SK-N-SH (cell line): ENCODE measurements around the gene DNASE1L2. TPM values are rescaled to one million over a fixed set of nuclear protein-coding genes. Genes with fewer than 3 reads are reported as not detected.

ENCODE experiments used
- CTCF ChIA-PET: fragments of 300-600, 350-600 bp; formaldehyde crosslinking; extraction: SDS; loops from one replicate; lab custom pipeline; 2021; lab: Yijun Ruan, JAX
- POLR2A ChIA-PET: fragments of 350-600 bp; sonication (Branson Sonifier 250); formaldehyde crosslinking; extraction: SDS; loops from one replicate; lab custom pipeline; 2020; ENCODE audit warnings: antibody characterized with exemption, inconsistent platforms; lab: Yijun Ruan, JAX
- DNase-seq: peaks from one replicate; pipeline ENCODE4 v3.0.0; 2012
- H2AFZ ChIP-seq: fragments of 200-600 bp; sonication (generic); 2 replicates; pipeline ENCODE4 v1.8.1; 2016; ENCODE audit warnings: antibody characterized with exemption, mild to moderate bottlenecking, low read depth
- H3F3A ChIP-seq: fragments of 200-600 bp; sonication (generic); replicated peaks from 2 replicates; pipeline ENCODE3; 2016; ENCODE audit warnings: antibody characterized with exemption, mild to moderate bottlenecking; ENCODE audit not compliant: insufficient read depth
- H3K27ac ChIP-seq, 2 experiments: fragments of 200-500 bp in 1 of 2; fragments of 200-600 bp in 1 of 2; sonication (Bioruptor generic) in 1 of 2; sonication (generic), shearing (Covaris generic) in 1 of 2; 2 replicates each; pipeline versions ENCODE4 v1.5.1 to v1.6.1; 2014 to 2016; ENCODE audit warnings: low read depth in 2 of 2, inconsistent platforms in 1 of 2, low read length in 1 of 2, mild to moderate bottlenecking in 1 of 2, mixed read lengths in 1 of 2
- H3K27me3 ChIP-seq: fragments of 200-600 bp; sonication (generic), shearing (Covaris generic); 2 replicates; pipeline ENCODE4 v1.6.1; 2016; ENCODE audit warnings: mixed run types; ENCODE audit not compliant: insufficient read depth
- H3K36me3 ChIP-seq, 2 experiments: fragments of 200-500 bp in 1 of 2; fragments of 200-600 bp in 1 of 2; sonication (Bioruptor generic) in 1 of 2; sonication (generic) in 1 of 2; replicated peaks in 1 of 2; 2 replicates each; pipeline versions ENCODE3 to v1.5.1; 2014 to 2016; ENCODE audit warnings: low read length in 1 of 2, mild to moderate bottlenecking in 1 of 2; ENCODE audit not compliant: insufficient read depth in 2 of 2, control insufficient read depth in 1 of 2
- H3K4me1 ChIP-seq, 2 experiments: fragments of 200-500 bp in 1 of 2; fragments of 200-600 bp in 1 of 2; sonication (Bioruptor generic) in 1 of 2; sonication (generic), shearing (Covaris generic) in 1 of 2; 2 replicates each; pipeline versions ENCODE4 v1.5.1 to v1.6.1; 2014 to 2016; ENCODE audit warnings: low read depth in 1 of 2, low read length in 1 of 2, mixed run types in 1 of 2; ENCODE audit not compliant: insufficient read depth in 2 of 2, control insufficient read depth in 1 of 2
- H3K4me2 ChIP-seq: fragments of 200-600 bp; sonication (generic), shearing (Covaris generic); 2 replicates; pipeline ENCODE4 v1.6.1; 2017; ENCODE audit warnings: mixed run types
- H3K4me3 ChIP-seq, 2 experiments: fragments of 200-500 bp in 1 of 2; fragments of 200-600 bp in 1 of 2; sonication (Bioruptor generic) in 1 of 2; sonication (generic), shearing (Covaris generic) in 1 of 2; 2 replicates each; pipeline versions ENCODE4 v1.5.1 to v1.8.1; 2014 to 2016; ENCODE audit warnings: low read depth in 2 of 2, inconsistent platforms in 1 of 2, low read length in 1 of 2, mild to moderate bottlenecking in 1 of 2, mixed read lengths in 1 of 2, moderate library complexity in 1 of 2
- H3K79me2 ChIP-seq: fragments of 200-600 bp; sonication (generic); 2 replicates; pipeline ENCODE4 v1.8.1; 2017; ENCODE audit warnings: mild to moderate bottlenecking; ENCODE audit not compliant: insufficient read depth
- H3K9ac ChIP-seq: fragments of 200-600 bp; sonication (generic); 2 replicates; pipeline ENCODE4 v1.6.1; 2017; ENCODE audit warnings: mixed run types
- H3K9me2 ChIP-seq: fragments of 200-600 bp; sonication (generic); 2 replicates; pipeline ENCODE4 v1.6.1; 2017; ENCODE audit warnings: mixed run types
- H3K9me3 ChIP-seq: fragments of 200-600 bp; sonication (generic); 2 replicates; pipeline ENCODE4 v1.6.1; 2017; ENCODE audit warnings: mixed run types, mild to moderate bottlenecking, moderate library complexity
- H4K20me1 ChIP-seq: fragments of 200-600 bp; sonication (generic); 2 replicates; pipeline ENCODE4 v1.6.1; 2017; ENCODE audit warnings: mild to moderate bottlenecking, mixed run types; ENCODE audit not compliant: insufficient read depth
- CHD2 ChIP-seq: fragments of 150-350 bp; IDR thresholded peaks from 2 replicates; pipeline ENCODE4 v1.6.1; 2018; ENCODE audit warnings: low read length; ENCODE audit not compliant: partially characterized antibody
- CTCF ChIP-seq: fragments of 200-600 bp; sonication (generic); IDR thresholded peaks from 2 replicates; pipeline ENCODE4 v1.6.1; 2017; ENCODE audit warnings: antibody characterized with exemption, mild to moderate bottlenecking, moderate library complexity
- FOSL2 ChIP-seq: IDR thresholded peaks from 2 replicates; pipeline ENCODE4 v1.4.0; 2012; ENCODE audit warnings: low read depth, mild to moderate bottlenecking, moderate library complexity, borderline replicate concordance
- FOXJ3 ChIP-seq: sonication (generic); formaldehyde crosslinking; IDR thresholded peaks from 2 replicates; pipeline ENCODE4 v1.5.1; 2020; ENCODE audit warnings: mild to moderate bottlenecking, missing genetic modification reagents
- GABPA ChIP-seq: IDR thresholded peaks from 2 replicates; pipeline ENCODE4 v1.4.0; 2012; ENCODE audit warnings: low read depth, mild to moderate bottlenecking
- MEF2A ChIP-seq: IDR thresholded peaks from 2 replicates; pipeline ENCODE4 v1.4.0; 2012; ENCODE audit warnings: low read depth, borderline replicate concordance
- MXI1 ChIP-seq: IDR thresholded peaks from 2 replicates; pipeline ENCODE4 v1.6.1; 2012; ENCODE audit warnings: mild to moderate bottlenecking, low read depth, low read length, improper control_type of control experiment
- NRF1 ChIP-seq: IDR thresholded peaks from 2 replicates; pipeline ENCODE4 v1.6.1; 2012; ENCODE audit warnings: low read depth, mild to moderate bottlenecking, low read length
- POLR2AphosphoS5 ChIP-seq: IDR thresholded peaks from 2 replicates; pipeline ENCODE4 v1.6.1; 2012; ENCODE audit warnings: low read depth, low read length
- RAD21 ChIP-seq: IDR thresholded peaks from 2 replicates; pipeline ENCODE4 v1.6.1; 2012; ENCODE audit warnings: mild to moderate bottlenecking, low read length
- RCOR1 ChIP-seq: fragments of 150-350 bp; IDR thresholded peaks from 2 replicates; pipeline ENCODE4 v1.6.1; 2017; ENCODE audit warnings: antibody characterized with exemption, low read length
- REST ChIP-seq: IDR thresholded peaks from 2 replicates; pipeline ENCODE4 v1.6.1; 2012; ENCODE audit warnings: mild to moderate bottlenecking, low read depth, low read length, moderate library complexity
- RXRA ChIP-seq: IDR thresholded peaks from 2 replicates; pipeline ENCODE4 v1.4.0; 2012; ENCODE audit warnings: low read depth, mild to moderate bottlenecking, borderline replicate concordance
- TAF1 ChIP-seq: IDR thresholded peaks from 2 replicates; pipeline ENCODE4 v1.6.1; 2012; ENCODE audit warnings: low read depth, mild to moderate bottlenecking, low read length, moderate library complexity, borderline replicate concordance
- TCF12 ChIP-seq: IDR thresholded peaks from 2 replicates; pipeline ENCODE4 v1.4.0; 2012
- TEAD4 ChIP-seq: IDR thresholded peaks from 2 replicates; pipeline ENCODE4 v1.4.0; 2012; ENCODE audit warnings: mild to moderate bottlenecking, borderline replicate concordance; ENCODE audit not compliant: insufficient read depth
- USF1 ChIP-seq: IDR thresholded peaks from 2 replicates; pipeline ENCODE4 v1.4.0; 2012; ENCODE audit warnings: low read depth, borderline replicate concordance
- WGBS: methylation state at CpG from one replicate; pipeline ENCODE4 v1.1.6; 2017; ENCODE audit warnings: low lambda C conversion rate; 5-methylcytosine and 5-hydroxymethylcytosine counted together
- polyA plus RNA-seq, 3 experiments: library from polyadenylated mRNA; depleted of rRNA; stranded (reverse); fragments of >200 nt; gene quantifications; 2 replicates each; pipeline ENCODE4 v1.2.3, GENCODE V29; 2012
- TF ChIP-seq, protein P1 (sequence below): IDR thresholded peaks from 2 replicates; pipeline ENCODE4 v1.4.0; 2012; ENCODE audit warnings: low read depth, borderline replicate concordance
- TF ChIP-seq, protein P2 (sequence below): IDR thresholded peaks from 2 replicates; pipeline ENCODE4 v1.4.0; 2012; ENCODE audit warnings: low read depth

Gene DNASE1L2
- polyA plus RNA-seq, 1 of the 3 experiments (the other 2 are of a cell fraction) = 2.5 TPM

DNA sequence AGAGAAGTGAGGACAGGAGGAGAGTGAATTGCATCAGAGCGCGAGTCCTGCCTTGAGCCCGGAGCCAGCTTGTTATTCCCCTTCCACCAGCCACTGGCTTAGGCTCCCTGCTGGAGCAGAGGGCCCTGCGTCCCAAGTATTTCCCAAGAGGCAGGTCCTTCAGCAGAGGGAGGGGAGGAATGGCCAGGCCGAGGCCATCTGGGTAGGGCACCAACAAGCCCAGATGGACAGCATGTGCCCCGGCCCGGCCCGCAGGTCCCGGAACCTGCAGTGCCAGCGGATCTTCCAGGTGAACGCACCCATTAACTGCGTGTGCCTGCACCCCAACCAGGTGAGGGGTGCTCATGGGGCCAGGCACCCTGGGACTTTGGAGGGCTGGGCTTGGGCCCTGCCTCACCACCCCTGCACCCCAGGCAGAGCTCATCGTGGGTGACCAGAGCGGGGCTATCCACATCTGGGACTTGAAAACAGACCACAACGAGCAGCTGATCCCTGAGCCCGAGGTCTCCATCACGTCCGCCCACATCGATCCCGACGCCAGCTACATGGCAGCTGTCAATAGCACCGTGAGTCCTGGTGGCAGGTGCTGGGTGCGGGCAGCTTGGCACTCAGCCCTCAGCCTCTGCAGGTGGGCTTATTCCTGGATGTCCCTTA lies 29.3 kb upstream of the DNASE1L2 start:
- no peaks in the 10 kb centered on the region for H3K9me2 ChIP-seq
- peaks cover 6% of the 10 kb centered on the region for H3F3A ChIP-seq
- H3K4me2 ChIP-seq = peak overlapping the region; percentile 85; the same call in 1 of the 2 replicates
- H3K4me3 ChIP-seq = no peak overlapping the region
- H3K9ac ChIP-seq = no peak overlapping the region
- ChIA-PET POLR2A (interaction anchor here (0.6 to 1.7 kb wide), 3 partner anchors 8 to 59 kb away, joined by 3 to 5 read pairs (median 3); partner anchors contain the start of genes RAB26 and TRAF7), CTCF (interaction anchor here (1.8 to 4.9 kb wide), 2 partner anchors 12 to 45 kb away, joined by 6 to 19 read pairs; partner anchors contain the start of gene ECI1)
- TF ChIP-seq FOXJ3 (CRISPR knock-in tag) = no peak
- no peak for TF ChIP-seq TEAD4
- TF ChIP-seq REST = no peak
- TF ChIP-seq RXRA = no peak
- no peak for TF ChIP-seq POLR2AphosphoS5
- TF ChIP-seq GABPA = no peak
- TF ChIP-seq MEF2A = no peak
- no peak for TF ChIP-seq FOSL2
- TF ChIP-seq RAD21 = no peak
- no peak for TF ChIP-seq CHD2
- TF ChIP-seq USF1 = no peak
- no peak for TF ChIP-seq NRF1
- TF ChIP-seq, protein P1, sequence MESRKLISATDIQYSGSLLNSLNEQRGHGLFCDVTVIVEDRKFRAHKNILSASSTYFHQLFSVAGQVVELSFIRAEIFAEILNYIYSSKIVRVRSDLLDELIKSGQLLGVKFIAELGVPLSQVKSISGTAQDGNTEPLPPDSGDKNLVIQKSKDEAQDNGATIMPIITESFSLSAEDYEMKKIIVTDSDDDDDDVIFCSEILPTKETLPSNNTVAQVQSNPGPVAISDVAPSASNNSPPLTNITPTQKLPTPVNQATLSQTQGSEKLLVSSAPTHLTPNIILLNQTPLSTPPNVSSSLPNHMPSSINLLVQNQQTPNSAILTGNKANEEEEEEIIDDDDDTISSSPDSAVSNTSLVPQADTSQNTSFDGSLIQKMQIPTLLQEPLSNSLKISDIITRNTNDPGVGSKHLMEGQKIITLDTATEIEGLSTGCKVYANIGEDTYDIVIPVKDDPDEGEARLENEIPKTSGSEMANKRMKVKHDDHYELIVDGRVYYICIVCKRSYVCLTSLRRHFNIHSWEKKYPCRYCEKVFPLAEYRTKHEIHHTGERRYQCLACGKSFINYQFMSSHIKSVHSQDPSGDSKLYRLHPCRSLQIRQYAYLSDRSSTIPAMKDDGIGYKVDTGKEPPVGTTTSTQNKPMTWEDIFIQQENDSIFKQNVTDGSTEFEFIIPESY = no peak
- TF ChIP-seq RCOR1 = no peak
- no peak for TF ChIP-seq TCF12
- TF ChIP-seq MXI1 = no peak
- no peak for TF ChIP-seq CTCF
- TF ChIP-seq, protein P2, sequence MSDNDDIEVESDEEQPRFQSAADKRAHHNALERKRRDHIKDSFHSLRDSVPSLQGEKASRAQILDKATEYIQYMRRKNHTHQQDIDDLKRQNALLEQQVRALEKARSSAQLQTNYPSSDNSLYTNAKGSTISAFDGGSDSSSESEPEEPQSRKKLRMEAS = no peak
- TF ChIP-seq TAF1 = no peak
- H3K27ac ChIP-seq = no peak overlapping the region
- H3K36me3 ChIP-seq = peaks cover 0 to 29% of the 10 kb centered on the region in 2 experiments
- peaks cover 0 to 23% of the 10 kb centered on the region in 2 experiments; a peak in 2 of 4 replicates for H3K4me1 ChIP-seq
- H3K9me3 ChIP-seq = no peaks in the 10 kb centered on the region
- H3K79me2 ChIP-seq = peaks cover 16% of the 10 kb centered on the region; the same call in 1 of the 2 replicates
- DNase-seq = no peak
- no peaks in the 10 kb centered on the region for H3K27me3 ChIP-seq
- H4K20me1 ChIP-seq = no peaks in the 10 kb centered on the region
- no peak overlapping the region for H2AFZ ChIP-seq
- 95% methylated on average over 13 of the region's 23 CpGs for WGBS
